ENCODE data around the gene WASL. TPM values are rescaled to one million over a fixed set of nuclear protein-coding genes. Genes with fewer than 3 reads are reported as not detected.
"Not testable (repeated sequence)": the region's sequence is repeated elsewhere in the genome, so short reads cannot be mapped to it uniquely, and the experiment has no call there.

Gene WASL
- polyA plus RNA-seq, 3 donors: 71.2 to 85.8 (median 76.4) TPM

DNA sequence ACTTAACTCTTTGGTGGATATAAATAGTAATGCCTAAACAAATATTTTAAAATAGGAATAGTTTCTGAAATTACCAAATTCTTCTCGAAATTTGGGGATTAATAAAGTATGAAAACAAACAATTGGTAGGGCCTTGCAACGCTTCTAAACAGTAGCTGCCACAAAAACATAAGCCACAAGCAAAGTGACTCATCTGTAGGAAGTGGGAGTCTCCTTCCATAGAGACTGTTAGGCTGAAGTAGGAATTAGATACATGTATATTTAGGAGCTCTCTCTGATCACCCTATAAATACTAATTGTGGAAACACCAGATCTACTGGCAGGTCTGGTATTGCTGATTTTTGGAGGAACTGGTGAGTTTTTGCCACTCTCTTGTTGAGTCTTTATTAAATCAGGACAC, 98.8 kb downstream of the WASL start:
- DNase-seq (ENCODE audit: extremely low read depth in 1 of 11, low read depth in 9 of 11, low spot score in 4 of 11): no peak

DNA sequence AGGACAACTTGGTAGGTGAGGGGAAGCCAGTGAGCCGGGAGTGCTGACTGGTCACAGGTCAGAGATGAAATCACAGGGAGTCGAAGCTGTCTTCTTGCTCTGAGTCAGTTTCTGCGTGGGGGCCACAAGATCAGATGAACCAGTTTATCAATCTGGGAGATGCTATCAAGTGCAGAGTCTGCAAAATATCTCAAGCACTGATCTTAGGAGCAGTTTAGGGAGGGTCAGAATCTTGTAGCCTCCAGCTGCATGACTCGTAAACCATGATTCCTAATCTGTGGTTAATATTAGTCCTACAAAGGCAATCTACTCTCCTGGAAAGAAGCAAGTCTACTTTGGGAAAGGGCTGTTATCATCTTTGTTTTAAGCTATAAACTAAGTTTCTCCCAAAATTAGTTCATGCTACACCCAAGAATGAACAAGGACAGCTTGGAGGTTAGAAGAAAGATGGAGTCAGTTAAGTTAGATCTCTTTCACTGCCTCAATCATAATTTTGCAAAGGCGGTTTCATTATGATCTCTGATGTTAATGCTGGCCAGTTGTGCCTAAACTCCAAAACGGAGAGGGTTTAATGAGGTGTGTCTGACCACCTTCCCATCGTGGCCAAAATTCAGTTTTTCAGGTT, 101.6 kb downstream of the WASL start:
- no peak for DNase-seq (ENCODE audit: extremely low read depth in 1 of 11, low read depth in 9 of 11, low spot score in 4 of 11)

DNA sequence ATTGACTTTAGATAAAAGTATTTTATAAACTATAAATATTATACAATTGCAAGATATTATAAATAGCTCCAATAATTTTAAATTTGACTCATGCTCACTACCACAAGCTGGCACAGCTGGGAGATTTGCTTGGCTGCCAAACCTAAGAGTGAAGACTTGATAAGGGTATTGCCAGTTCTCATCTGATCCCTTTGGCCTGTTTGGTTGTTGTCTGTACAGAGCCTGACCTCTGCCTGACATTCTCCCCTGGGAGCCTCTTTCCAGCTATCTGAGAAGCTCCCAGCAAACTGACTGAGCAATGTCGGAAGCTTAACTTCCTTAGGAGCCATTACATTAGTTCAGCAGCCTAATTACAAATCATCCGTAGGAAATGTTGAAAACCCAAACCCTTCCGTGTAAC, 103.3 kb downstream of the WASL start:
- DNase-seq (ENCODE audit: extremely low read depth in 1 of 11, low read depth in 9 of 11, low spot score in 4 of 11): no peak

DNA sequence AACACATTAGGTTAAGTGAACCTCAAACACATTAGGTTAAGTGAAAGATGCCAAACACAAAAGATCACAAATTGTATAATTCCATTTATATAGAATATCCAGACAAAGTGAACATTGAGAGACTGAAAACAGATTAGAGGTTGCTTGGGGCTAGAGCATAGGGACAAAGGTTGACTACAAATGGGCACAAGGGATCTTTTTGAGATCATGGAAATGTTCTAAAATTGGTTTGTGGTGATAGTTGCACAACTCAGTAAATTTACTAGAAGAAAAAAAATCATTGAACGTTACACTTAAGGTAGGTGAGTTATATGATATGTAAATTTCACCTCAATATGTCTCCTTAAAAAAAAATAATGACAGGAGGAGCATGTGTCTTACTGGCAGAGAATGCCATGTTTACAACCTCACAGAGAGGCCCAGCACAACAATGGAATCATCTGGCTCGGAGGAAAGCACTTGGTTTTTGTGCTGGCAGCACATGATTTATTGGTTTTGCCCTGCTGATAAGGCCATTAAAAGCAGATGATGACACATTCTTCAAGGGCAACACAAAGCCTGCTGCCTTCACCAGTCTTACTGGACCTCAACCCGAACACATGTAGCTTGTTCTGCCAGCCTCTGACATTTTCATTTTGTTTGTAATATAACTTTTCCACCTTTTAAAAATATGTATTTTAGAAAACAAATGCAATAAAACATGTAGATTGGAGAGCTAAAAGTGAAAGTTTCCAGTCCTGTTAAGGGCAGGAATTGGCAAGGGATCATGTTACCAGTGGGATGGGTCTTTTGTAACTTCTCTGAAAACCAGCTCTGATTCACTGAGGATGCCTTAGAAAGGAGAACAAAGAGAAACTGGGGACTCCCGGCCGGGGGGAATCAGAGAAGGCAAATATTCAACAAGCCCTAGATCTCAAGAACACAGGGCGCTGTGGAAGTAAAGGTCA, 105.0 kb downstream of the WASL start:
- DNase-seq (ENCODE audit: extremely low read depth in 1 of 11, low read depth in 9 of 11, low spot score in 4 of 11): peak in 8 of 11 donors; percentile 9 to 52 (median 28)

DNA sequence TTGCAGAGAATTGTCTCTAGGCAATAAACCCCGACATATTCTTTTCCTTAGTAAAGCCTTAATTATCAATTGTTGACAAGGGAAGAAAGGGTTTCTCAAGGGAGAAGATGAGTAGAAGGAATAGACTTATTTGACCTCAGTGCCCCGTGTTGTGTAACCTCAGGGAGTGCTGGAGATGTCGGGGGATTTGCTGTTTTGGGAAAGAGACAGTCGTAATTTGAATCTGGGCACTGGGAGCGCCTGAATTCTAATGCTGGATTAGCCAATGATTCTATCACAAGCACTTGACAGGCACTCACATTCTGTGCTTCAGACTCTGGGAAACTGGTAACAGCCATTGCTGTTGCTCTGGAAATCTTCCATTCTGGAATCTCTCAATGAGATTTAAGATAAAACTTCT, 106.9 kb downstream of the WASL start:
- no peak for DNase-seq (ENCODE audit: extremely low read depth in 1 of 11, low read depth in 9 of 11, low spot score in 4 of 11)

DNA sequence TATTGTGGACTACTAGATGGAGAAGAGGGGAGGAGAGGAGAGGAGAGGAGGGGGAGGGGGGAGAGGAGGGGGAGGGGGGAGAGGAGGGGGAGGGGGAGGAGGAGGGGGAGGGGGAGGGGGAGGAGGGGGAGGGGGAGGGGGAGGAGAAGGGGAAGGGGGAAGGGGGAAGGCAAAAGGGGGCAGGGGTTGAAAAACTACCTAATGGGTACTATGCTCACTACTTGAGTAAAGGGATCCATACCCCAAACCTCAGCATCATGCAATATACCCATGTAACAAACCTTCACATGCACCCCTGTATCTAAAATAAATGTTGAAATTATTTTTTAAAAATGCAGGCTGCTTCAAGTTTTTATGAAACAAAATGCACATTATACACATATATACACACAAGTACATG, 108.2 kb downstream of the WASL start:
- DNase-seq (ENCODE audit: extremely low read depth in 1 of 11, low read depth in 9 of 11, low spot score in 4 of 11): no peak

DNA sequence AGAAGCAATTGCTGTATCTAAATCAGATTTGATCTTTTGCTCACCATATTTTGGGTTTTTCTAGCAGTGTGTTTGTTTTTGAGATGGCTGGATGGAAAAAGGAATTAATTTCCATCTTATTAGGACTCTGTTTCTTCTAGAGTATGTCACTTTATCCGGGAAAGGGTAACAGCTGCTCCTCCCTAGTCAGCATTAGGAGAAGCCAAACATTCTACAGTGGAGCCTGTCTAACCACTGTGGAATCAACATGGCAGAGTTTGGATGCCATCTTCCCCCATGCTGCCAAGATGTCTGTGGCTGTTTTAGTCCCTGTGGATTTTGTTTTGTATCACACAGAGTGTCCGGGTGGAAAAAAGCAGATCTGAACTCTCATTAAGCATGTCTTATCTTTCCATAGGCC, 109.2 kb downstream of the WASL start:
- no peak for DNase-seq (ENCODE audit: extremely low read depth in 1 of 11, low read depth in 9 of 11, low spot score in 4 of 11)

DNA sequence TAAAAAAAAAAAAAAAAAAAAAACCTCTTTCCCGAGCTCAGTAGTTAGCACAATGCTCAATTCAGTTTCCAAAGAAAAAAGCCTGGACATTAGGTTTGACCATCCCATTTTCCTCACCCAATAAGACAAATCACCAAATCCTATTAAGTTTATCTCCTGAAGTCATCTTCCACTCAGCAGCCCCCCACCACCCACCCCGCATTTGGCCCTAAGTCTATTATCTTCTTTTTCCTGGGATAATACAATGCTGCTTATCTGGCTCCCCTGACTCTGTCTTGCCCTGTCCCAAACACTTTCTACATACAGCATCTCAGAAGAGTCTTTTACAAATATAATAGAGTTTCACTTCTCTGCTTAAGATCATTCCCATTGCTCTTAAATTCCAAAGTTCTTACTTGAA, 110.9 kb downstream of the WASL start:
- DNase-seq (ENCODE audit: extremely low read depth in 1 of 11, low read depth in 9 of 11, low spot score in 4 of 11): no peak

DNA sequence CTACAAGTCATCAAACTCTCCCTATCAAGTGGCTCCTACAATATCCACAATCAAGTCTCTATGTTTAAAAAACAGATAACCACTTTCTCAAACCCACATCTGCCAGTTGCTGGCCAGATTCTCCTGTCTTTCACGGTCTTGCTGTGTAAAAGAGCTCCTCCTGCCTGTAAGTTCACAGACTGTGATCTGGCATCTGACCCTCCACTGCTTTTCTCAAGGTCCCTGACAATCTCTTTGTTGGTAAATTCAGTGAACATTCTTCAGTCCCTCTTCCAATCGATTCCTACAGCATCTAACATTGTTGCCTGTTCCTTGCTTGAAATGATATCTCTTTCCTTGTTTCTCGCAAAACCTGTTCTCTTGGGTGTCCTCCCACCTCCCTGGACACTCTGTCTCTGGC, 111.6 kb downstream of the WASL start:
- DNase-seq (ENCODE audit: extremely low read depth in 1 of 11, low read depth in 9 of 11, low spot score in 4 of 11): no peak

DNA sequence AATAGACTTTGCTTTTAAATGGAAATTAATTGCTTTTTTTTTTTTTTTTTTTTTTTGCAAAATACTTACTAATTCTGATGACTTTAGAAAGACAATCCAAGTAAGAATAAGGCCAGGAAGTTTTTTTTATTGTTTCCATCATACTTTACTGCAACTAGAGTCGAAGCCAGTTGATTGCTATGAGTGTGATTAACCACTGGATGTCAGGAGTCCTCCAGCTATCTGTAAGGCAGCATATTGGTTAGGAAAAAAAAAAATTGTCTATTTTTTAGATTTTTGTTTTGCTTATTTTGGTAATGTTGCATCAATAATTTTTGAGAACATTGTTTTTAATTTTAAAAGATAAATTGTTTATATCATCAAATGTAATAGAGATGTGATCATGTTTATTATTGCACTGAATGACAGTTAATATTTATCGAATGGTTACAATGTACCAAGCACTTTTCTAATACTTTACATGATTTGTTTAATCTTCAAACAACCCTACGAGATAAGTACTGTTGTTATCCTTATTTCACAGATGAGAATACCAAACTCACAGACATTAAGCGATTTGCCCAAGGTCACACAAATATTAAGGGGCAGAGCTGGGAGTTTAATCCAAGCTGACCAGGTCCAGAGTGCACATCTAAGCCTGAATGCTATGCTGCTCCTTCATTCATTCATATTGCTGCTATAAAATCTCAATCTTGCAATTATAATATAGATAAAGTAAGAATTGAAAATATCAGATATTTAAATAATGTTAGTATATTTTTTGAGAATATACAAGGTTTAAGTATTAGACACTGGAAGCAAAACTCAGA, 113.0 kb downstream of the WASL start:
- DNase-seq (ENCODE audit: extremely low read depth in 1 of 11, low read depth in 9 of 11, low spot score in 4 of 11): peak in 1 of 11 donors; percentile 18

DNA sequence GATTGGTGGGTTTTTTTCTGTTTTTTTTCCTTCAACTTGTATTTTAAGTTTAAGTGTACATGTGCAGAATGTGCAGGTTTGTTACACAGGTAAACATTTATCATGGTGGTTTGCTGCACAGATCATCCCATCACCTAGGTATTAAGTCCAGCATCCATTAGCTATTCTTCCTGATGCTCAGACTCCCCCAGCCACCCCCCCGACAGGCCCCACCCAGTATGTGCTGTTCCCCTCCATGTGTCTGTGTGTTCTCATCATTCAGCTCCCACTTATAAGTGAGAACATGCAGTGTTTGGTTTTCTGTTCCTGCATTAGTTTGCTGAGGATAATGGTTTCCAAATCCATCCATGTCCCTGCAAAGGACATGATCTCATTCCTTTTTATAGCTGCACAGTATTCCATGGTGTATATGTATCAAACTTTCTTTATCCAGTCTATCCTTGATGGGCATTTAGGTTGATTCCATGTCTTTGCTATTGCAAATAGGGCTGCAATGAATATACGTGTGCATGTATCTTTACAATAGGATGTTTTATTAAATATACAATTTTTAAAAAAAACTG, 114.7 kb downstream of the WASL start:
- DNase-seq (ENCODE audit: extremely low read depth in 1 of 11, low read depth in 9 of 11, low spot score in 4 of 11): not testable (repeated sequence)

DNA sequence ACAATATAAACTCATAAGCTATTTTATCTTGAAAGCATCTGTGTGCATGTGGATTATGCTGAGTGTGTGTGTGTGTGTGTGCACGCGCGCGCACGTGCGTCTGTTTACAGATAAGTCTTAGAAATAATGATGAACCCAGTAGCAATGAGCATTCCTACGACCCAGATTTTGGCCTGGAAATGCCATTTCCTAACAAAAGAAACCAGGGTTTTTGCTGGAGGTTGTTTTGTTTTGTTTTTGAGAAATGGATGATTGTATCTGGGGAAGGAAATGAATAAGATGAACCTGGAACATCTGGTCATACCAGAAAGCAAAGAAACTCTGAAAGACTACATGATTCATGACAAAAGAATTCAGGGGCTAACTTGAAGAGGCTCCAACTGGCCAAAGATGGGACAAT, 115.2 kb downstream of the WASL start:
- DNase-seq (ENCODE audit: extremely low read depth in 1 of 11, low read depth in 9 of 11, low spot score in 4 of 11): no peak

DNA sequence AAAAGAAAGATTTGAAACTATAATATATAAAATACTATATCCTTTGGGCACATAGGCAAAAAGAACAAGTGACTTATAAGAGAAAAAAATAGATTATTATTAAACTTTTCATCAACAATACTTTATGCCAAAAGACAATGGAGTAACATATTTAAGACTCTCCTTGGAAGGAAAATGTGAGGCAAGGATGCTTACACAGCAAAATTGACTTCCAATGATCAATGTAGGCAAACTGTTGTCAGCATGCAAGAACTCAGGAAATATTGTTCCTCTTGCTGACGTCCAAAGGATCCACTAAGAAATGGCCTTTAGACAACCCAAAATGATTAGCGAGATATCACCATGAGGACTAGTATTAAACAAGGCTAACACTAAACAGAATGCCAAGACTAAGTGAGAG, 116.0 kb downstream of the WASL start:
- no peak for DNase-seq (ENCODE audit: extremely low read depth in 1 of 11, low read depth in 9 of 11, low spot score in 4 of 11)

Other genes starting within 250 kb of the WASL start
- gene IQUB, start 214.4 kb downstream of the WASL start, polyA plus RNA-seq (ENCODE audit: insufficient read length in 3 of 3): 1 to 10 TPM; 5.0 to 7.5 (median 7.3) TPM
- gene NDUFA5, start 191.2 kb downstream of the WASL start, polyA plus RNA-seq (ENCODE audit: insufficient read length in 3 of 3): 100 to 1,000 TPM; 189 to 243 (median 204) TPM
- gene ASB15, start 147.2 kb downstream of the WASL start, polyA plus RNA-seq (ENCODE audit: insufficient read length in 3 of 3): 1 to 10 TPM; 1.7 to 2.8 (median 2.1) TPM
- under 1 TPM in 1 of 3 donors, not detected in 2; 0.06 TPM for gene LMOD2, start 93.1 kb downstream of the WASL start, polyA plus RNA-seq (ENCODE audit: insufficient read length in 3 of 3)
- under 1 TPM; 0.08 to 0.18 (median 0.11) TPM for gene HYAL4, start 96.2 kb upstream of the WASL start, polyA plus RNA-seq (ENCODE audit: insufficient read length in 3 of 3)
- not detected for gene SPAM1, start 176.2 kb upstream of the WASL start, polyA plus RNA-seq (ENCODE audit: insufficient read length in 3 of 3)